ENCODE data around the gene LTBP3.
"Not testable (repeated sequence)": the region's sequence is repeated elsewhere in the genome, so short reads cannot be mapped to it uniquely, and the experiment has no call there.

Gene LTBP3

GRCh38 chr11:65565624-65566453 is 7.7 kb upstream of the LTBP3 start:
- DNase-seq (ENCODE audit: low read depth): no peak
- TF ChIP-seq MAX (IDR thresholded peaks at IDR 0.05; ENCODE audit: low read depth, low read length) (no peak), CTCF (IDR thresholded peaks at IDR 0.05; ENCODE audit: low read depth, low read length) (no peak), POLR2A (IDR thresholded peaks at IDR 0.05; ENCODE audit: extremely low read depth, insufficient read length) (no peak)
- no peak overlapping the region for H3K4me3 ChIP-seq (ENCODE audit: low read depth, low read length)

GRCh38 chr11:65564879-65565559 is 6.9 kb upstream of the LTBP3 start:
- DNase-seq (ENCODE audit: low read depth); H3K4me3 ChIP-seq (ENCODE audit: low read depth, low read length): not testable (repeated sequence)

GRCh38 chr11:65563601-65564000 is 5.4 kb upstream of the LTBP3 start:
- TF ChIP-seq MAX (IDR thresholded peaks at IDR 0.05; ENCODE audit: low read depth, low read length): no peak
- no peak for TF ChIP-seq MYC (IDR thresholded peaks at IDR 0.05; ENCODE audit: low read depth, low read length)
- TF ChIP-seq CTCF (IDR thresholded peaks at IDR 0.05; ENCODE audit: low read depth, low read length): no peak
- no peak for TF ChIP-seq POLR2A (IDR thresholded peaks at IDR 0.05; ENCODE audit: extremely low read depth, insufficient read length)
- no peak for DNase-seq (ENCODE audit: low read depth)
- H3K4me3 ChIP-seq (ENCODE audit: low read depth, low read length): no peak overlapping the region

GRCh38 chr11:65562788-65563187 is 4.6 kb upstream of the LTBP3 start:
- H3K4me3 ChIP-seq (ENCODE audit: low read depth, low read length): no peak overlapping the region

GRCh38 chr11:65562020-65562419 is 3.9 kb upstream of the LTBP3 start:
- no peak for DNase-seq (ENCODE audit: low read depth)
- TF ChIP-seq POLR2A (IDR thresholded peaks at IDR 0.05; ENCODE audit: extremely low read depth, insufficient read length) (no peak), CTCF (IDR thresholded peaks at IDR 0.05; ENCODE audit: low read depth, low read length) (no peak), MAX (IDR thresholded peaks at IDR 0.05; ENCODE audit: low read depth, low read length) (no peak), MYC (IDR thresholded peaks at IDR 0.05; ENCODE audit: low read depth, low read length) (no peak)
- no peak overlapping the region for H3K4me3 ChIP-seq (ENCODE audit: low read depth, low read length)

More at GRCh38 chr11:65562788-65563187, 4.6 kb upstream of the LTBP3 start:
- no peak for DNase-seq (ENCODE audit: low read depth)
- TF ChIP-seq POLR2A (IDR thresholded peaks at IDR 0.05; ENCODE audit: extremely low read depth, insufficient read length): no peak
- no peak for TF ChIP-seq CTCF (IDR thresholded peaks at IDR 0.05; ENCODE audit: low read depth, low read length)
- TF ChIP-seq MYC (IDR thresholded peaks at IDR 0.05; ENCODE audit: low read depth, low read length): no peak
- no peak for TF ChIP-seq MAX (IDR thresholded peaks at IDR 0.05; ENCODE audit: low read depth, low read length)

- H3K4me3 ChIP-seq (ENCODE audit: low read depth, low read length): no peak overlapping the region
- TF ChIP-seq CTCF (IDR thresholded peaks at IDR 0.05; ENCODE audit: low read depth, low read length) (no peak), MYC (IDR thresholded peaks at IDR 0.05; ENCODE audit: low read depth, low read length) (no peak), POLR2A (IDR thresholded peaks at IDR 0.05; ENCODE audit: extremely low read depth, insufficient read length) (no peak), MAX (IDR thresholded peaks at IDR 0.05; ENCODE audit: low read depth, low read length) (no peak)
- DNase-seq (ENCODE audit: low read depth): no peak
Measured at GRCh38 chr11:65560555-65561418, 2.6 kb upstream of the LTBP3 start.
